Esophagus muscularis mucosa (tissue), 4 donors: Measurements from ENCODE around the gene ANKRD17.

ENCODE experiments used
- EP300 ChIP-seq: sonication (generic); formaldehyde crosslinking; IDR thresholded peaks from one replicate; pipeline ENCODE4 v1.6.1; 2017; ENCODE audit warnings: antibody characterized with exemption
- POLR2A ChIP-seq: fragments of 450-650 bp; IDR thresholded peaks from one replicate; pipeline ENCODE4 v1.6.1; 2017; ENCODE audit warnings: antibody characterized with exemption, moderate library complexity, mild to moderate bottlenecking, low read depth
- POLR2AphosphoS5 ChIP-seq, 2 donors: sonication (generic); formaldehyde crosslinking; IDR thresholded peaks; one replicate each; pipeline ENCODE4 v1.6.1; 2017; ENCODE audit warnings: antibody characterized with exemption in 2 of 2
- TF ChIP-seq, protein P1 (sequence below), 3 experiments: fragments of 200-600 bp in 2 of 3; fragments of 450-650 bp in 1 of 3; sonication (generic) in 2 of 3; IDR thresholded peaks; one replicate each; pipeline ENCODE4 v1.5.1; 2017 to 2019; ENCODE audit warnings: antibody characterized with exemption in 3 of 3, mild to moderate bottlenecking in 2 of 3, moderate library complexity in 1 of 3

DNA sequence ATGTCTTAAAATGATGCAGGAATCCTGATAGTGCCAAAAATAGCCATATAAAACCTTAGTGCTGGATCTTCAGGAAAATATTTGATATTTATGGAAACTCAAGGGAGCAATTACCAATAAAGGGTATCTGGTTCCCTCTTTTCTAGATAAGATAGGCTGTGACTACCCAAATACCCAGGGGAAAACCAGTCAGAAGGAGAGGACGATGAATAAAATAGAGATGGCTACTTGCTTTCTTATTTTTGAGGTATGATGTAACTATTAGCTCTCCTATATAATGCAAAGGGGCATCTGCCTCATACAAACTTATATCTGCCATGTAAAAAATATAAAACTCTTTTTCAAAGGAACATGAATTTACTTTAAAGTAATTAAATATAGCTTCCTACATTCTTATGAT, 165.7 kb downstream of the ANKRD17 start:
- TF ChIP-seq, protein P1, sequence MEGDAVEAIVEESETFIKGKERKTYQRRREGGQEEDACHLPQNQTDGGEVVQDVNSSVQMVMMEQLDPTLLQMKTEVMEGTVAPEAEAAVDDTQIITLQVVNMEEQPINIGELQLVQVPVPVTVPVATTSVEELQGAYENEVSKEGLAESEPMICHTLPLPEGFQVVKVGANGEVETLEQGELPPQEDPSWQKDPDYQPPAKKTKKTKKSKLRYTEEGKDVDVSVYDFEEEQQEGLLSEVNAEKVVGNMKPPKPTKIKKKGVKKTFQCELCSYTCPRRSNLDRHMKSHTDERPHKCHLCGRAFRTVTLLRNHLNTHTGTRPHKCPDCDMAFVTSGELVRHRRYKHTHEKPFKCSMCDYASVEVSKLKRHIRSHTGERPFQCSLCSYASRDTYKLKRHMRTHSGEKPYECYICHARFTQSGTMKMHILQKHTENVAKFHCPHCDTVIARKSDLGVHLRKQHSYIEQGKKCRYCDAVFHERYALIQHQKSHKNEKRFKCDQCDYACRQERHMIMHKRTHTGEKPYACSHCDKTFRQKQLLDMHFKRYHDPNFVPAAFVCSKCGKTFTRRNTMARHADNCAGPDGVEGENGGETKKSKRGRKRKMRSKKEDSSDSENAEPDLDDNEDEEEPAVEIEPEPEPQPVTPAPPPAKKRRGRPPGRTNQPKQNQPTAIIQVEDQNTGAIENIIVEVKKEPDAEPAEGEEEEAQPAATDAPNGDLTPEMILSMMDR (IDR thresholded peaks at IDR 0.05): no peak
- TF ChIP-seq POLR2AphosphoS5 (IDR thresholded peaks at IDR 0.05) (no peak), EP300 (no peak), POLR2A (no peak)
